ENCODE results near the gene TPCN1. TPM values are rescaled to one million over a fixed set of nuclear protein-coding genes. Genes with fewer than 3 reads are reported as not detected.

Gene TPCN1
- total and polyA plus RNA-seq, 2 donors from 2014 or later: 38.4 to 93.3 TPM

DNA sequence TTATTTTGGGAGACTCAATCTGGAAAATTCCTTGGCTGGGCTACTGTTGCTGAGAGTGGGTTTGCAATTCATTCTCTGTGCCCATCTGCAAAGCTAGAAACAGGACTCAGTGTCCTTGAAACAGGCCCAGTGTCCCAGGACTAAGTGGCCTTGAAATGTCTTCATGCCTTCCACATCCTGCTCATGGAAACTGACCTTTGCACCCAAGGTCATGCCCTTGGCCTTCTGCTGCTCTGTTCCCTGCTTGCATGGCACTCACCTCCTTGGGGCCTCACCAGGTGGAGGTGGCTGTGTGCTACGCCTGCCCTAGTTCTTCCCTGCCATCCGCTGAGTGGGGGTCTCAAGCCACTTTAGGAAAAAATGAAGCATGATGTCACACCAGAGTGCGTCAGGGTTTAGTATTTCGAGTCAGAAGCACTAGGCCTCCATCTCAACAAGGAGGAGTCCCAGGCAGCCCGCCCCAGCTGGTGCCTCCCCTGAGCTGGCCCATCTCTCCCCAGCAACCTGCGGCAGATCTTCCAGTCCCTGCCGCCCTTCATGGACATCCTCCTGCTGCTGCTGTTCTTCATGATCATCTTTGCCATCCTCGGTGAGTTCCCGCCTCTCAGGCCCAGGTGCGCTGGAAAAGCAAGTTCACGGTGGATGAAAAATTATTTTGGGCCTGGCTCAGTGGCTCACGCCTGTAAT, 48.1 kb downstream of the TPCN1 start:
- Histone ChIP-seq H3K9ac (ENCODE audit: low read length in 3 of 3) (no peak overlapping the region), H3K27ac (ENCODE audit: low read depth in 2 of 2, low read length in 2 of 2) (no peak overlapping the region), H3K27me3 (ENCODE audit: control insufficient read depth, insufficient read depth, low read length) (no peaks in the 10 kb centered on the region), H3K4me3 (ENCODE audit: low read length in 3 of 3) (no peak overlapping the region), H3K9me3 (ENCODE audit: control insufficient read depth in 2 of 3, insufficient read depth in 1 of 3, low read length in 3 of 3) (no peaks in the 10 kb centered on the region), H3K4me1 (ENCODE audit: control insufficient read depth in 2 of 3, insufficient read depth in 2 of 3, low read depth in 1 of 3, low read length in 3 of 3) (peaks cover 0 to 12% (median 2%) of the 10 kb centered on the region in 3 donors), H3K36me3 (ENCODE audit: control insufficient read depth in 2 of 3, insufficient read depth in 3 of 3, low read length in 3 of 3) (peaks cover 3 to 74% (median 39%) of the 10 kb centered on the region in 3 donors)
- intact Hi-C loops (cut with DNase I): no loop called here
- FAIRE-seq (no peak), DNase-seq (no peak)
- TF ChIP-seq, protein P1, sequence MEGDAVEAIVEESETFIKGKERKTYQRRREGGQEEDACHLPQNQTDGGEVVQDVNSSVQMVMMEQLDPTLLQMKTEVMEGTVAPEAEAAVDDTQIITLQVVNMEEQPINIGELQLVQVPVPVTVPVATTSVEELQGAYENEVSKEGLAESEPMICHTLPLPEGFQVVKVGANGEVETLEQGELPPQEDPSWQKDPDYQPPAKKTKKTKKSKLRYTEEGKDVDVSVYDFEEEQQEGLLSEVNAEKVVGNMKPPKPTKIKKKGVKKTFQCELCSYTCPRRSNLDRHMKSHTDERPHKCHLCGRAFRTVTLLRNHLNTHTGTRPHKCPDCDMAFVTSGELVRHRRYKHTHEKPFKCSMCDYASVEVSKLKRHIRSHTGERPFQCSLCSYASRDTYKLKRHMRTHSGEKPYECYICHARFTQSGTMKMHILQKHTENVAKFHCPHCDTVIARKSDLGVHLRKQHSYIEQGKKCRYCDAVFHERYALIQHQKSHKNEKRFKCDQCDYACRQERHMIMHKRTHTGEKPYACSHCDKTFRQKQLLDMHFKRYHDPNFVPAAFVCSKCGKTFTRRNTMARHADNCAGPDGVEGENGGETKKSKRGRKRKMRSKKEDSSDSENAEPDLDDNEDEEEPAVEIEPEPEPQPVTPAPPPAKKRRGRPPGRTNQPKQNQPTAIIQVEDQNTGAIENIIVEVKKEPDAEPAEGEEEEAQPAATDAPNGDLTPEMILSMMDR (IDR thresholded peaks at IDR 0.05; ENCODE audit: borderline replicate concordance, extremely low read depth, insufficient read depth): no peak

GRCh38 chr12:113270709-113271009, 49.4 kb downstream of the TPCN1 start:
- no peak overlapping the region for H3K9ac ChIP-seq (ENCODE audit: low read length in 3 of 3)
- FAIRE-seq (no peak), DNase-seq (no peak)
- peaks cover 3 to 72% (median 40%) of the 10 kb centered on the region in 3 donors for H3K36me3 ChIP-seq (ENCODE audit: control insufficient read depth in 2 of 3, insufficient read depth in 3 of 3, low read length in 3 of 3)
- H3K9me3 ChIP-seq (ENCODE audit: control insufficient read depth in 2 of 3, insufficient read depth in 1 of 3, low read length in 3 of 3): no peaks in the 10 kb centered on the region
- H3K27me3 ChIP-seq (ENCODE audit: control insufficient read depth, insufficient read depth, low read length): no peaks in the 10 kb centered on the region
- TF ChIP-seq, protein P1 (IDR thresholded peaks at IDR 0.05; ENCODE audit: borderline replicate concordance, extremely low read depth, insufficient read depth): no peak
- peaks cover 0 to 10% (median 2%) of the 10 kb centered on the region in 3 donors for H3K4me1 ChIP-seq (ENCODE audit: control insufficient read depth in 2 of 3, insufficient read depth in 2 of 3, low read depth in 1 of 3, low read length in 3 of 3)
- intact Hi-C loops (cut with DNase I): no loop called here
- no peak overlapping the region for H3K4me3 ChIP-seq (ENCODE audit: low read length in 3 of 3)
- H3K27ac ChIP-seq (ENCODE audit: low read depth in 2 of 2, low read length in 2 of 2): no peak overlapping the region

GRCh38 chr12:113271466-113271852, 50.2 kb downstream of the TPCN1 start:
- peaks cover 0 to 10% (median 2%) of the 10 kb centered on the region in 3 donors for H3K4me1 ChIP-seq (ENCODE audit: control insufficient read depth in 2 of 3, insufficient read depth in 2 of 3, low read depth in 1 of 3, low read length in 3 of 3)
- no peaks in the 10 kb centered on the region for H3K27me3 ChIP-seq (ENCODE audit: control insufficient read depth, insufficient read depth, low read length)
- H3K36me3 ChIP-seq (ENCODE audit: control insufficient read depth in 2 of 3, insufficient read depth in 3 of 3, low read length in 3 of 3): peaks cover 3 to 67% (median 42%) of the 10 kb centered on the region in 3 donors
- no peaks in the 10 kb centered on the region for H3K9me3 ChIP-seq (ENCODE audit: control insufficient read depth in 2 of 3, insufficient read depth in 1 of 3, low read length in 3 of 3)
- peak overlapping the region; percentile 66 to 71 for H3K27ac ChIP-seq (ENCODE audit: low read depth in 2 of 2, low read length in 2 of 2)
- FAIRE-seq (no peak), DNase-seq (peak in 1 of 5 donors; percentile 29)
- TF ChIP-seq, protein P1 (IDR thresholded peaks at IDR 0.05; ENCODE audit: borderline replicate concordance, extremely low read depth, insufficient read depth): no peak
- no peak overlapping the region for H3K9ac ChIP-seq (ENCODE audit: low read length in 3 of 3)
- intact Hi-C loops (cut with DNase I): no loop called here
- no peak overlapping the region for H3K4me3 ChIP-seq (ENCODE audit: low read length in 3 of 3)

Measured in kidney (tissue), 14 donors.